H4 (cell line): ENCODE results near the gene PEAK3. TPM values are rescaled to one million over a fixed set of nuclear protein-coding genes. Genes with fewer than 3 reads are reported as not detected.

Source experiments
- DNase-seq: peaks from one replicate; pipeline ENCODE4 v3.0.0-alpha.2; 2015; ENCODE audit warnings: low spot score
- total RNA-seq: library from RNA; depleted of rRNA; stranded (reverse); fragments of >200 nt; shearing (Covaris generic); gene quantifications from 2 replicates; pipeline ENCODE4 v1.2.3, GENCODE V29; 2014

PEAK3 gene
- total RNA-seq, 1 experiment from 2014 or later: 0.06 TPM

DNA sequence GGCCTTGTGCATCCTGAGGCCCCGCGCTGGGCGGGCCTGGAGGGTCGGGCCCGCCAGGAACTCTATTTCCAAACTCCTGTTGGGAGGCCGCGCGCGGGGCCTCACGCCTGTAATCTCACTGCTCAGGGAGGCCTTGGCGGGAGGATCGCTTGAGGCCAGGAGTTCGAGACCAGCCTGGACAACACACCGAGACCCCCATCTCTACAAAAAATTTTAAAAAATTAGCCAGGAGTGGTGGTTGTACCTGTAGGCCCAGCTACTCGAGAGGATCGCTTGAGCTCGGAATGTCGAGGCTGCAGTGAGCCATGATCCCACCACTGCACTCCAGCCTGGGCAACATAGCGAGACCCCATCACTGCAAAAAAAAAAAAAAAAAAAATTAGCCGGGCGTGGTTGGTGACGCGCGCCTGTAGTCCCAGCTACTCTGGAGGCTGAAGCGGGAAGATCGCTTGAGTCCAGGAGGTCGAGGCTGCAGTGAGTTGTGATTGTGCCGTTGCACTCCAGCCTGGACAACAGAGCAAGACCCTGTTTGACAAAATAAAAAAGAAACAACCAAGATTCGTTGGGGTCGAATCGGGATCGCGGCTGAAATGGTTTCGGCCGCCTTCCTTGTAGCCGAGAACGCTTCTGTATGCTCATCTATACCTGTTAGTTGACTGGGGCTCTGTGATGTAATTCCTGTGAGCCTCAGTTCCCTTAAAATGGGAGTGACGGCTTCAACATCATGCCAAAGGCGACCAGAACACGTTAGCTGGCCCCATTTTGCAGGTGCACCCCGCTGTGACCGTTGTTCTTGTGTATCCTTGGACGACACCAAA is 44.7 kb downstream of the PEAK3 start:
- no peak for DNase-seq

DNA sequence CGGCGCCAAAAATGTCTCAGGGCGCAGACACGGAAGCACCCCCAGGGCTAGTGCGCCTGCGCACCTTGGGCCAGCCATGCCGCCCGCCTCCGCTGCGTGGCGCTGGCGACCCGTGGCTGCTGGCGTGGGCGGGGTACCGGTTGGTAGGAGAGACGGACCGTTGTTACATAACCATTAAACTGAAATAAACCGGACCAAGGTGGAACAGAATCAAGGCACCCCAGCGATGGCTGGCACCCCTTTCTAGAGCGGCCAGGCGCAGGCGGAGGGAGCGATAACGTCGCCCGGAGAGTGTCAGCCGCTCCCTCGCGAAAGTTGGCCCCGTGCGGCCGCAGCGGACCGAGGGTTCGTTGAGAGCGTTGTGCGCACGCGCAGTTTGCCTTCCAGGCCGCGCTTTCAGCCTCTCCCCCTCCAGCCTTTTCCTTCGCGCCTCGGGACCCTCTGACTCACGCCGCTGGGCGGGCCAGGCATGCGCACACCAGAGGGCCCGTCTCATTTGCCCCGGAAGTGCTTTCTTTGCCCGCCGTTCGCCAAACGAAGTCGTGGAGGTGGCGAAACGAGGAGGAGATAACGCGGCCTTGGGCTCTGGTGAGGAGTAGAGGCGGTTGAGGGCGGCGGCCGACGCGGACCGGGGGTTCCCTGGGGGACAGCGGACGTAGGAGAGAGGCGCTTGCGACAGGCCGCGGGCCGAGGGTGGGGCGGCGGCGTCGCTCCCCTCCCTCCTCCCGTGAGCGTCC is 45.5 kb downstream of the PEAK3 start, which contains the start of the genes PLEKHJ1 and SF3A2:
PLEKHJ1 (minus strand) TSS at position 16 of the 737 bp plus-strand sequence. CDS start 81 bp downstream, outside the sequence.
SF3A2 (plus strand) TSS at position 511 of the 737 bp plus-strand sequence. CDS start 6,595 bp downstream, outside the sequence.
- peak; percentile 97 for DNase-seq

DNA sequence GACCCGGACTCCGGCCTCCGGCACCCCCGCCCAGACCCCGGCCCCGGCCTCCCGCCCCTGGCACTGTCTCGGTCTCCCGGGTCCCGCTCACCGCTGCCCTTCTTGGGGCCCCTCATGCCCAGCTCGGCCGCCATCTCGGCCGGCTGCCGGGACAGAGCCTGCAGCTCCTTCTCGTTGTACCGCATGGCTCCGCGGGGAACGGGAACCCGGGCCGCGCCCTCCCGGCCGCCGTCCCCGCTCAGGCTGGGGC is 46.0 kb downstream of the PEAK3 start:
- DNase-seq: no peak

DNA sequence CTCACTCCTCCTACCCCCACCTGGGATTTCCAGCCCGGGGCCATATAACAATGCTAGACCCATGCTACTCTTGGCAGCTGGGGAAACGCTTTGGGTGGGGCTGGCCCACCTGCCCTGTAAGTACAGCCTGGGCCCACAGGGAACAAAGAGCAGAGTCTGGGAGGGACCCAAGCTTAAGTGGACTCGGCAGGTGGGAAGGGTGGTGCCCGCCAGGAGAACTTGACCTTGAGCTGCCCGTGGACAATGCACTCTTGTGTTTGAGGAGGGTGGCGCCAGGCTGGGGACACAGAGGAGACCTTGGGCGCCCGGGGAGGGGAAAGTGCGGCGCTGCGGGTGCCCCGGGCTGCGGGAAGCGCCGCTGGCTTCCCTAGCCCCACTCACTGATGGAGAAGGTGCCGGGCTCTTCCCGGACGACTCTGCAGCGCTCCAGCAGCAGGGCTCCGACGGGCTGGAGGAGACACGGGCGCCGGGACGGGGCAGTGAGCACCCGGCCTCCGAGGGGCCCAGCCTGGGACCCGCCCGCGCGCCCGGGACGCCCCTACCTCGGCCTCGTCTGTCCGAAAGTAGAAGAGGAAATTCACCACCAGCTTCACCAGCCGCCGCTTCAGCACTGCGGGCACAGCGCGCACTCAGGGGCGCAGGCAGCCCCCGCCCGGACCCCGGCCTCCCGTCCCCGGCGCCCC is 46.5 kb downstream of the PEAK3 start:
- no peak for DNase-seq

DNA sequence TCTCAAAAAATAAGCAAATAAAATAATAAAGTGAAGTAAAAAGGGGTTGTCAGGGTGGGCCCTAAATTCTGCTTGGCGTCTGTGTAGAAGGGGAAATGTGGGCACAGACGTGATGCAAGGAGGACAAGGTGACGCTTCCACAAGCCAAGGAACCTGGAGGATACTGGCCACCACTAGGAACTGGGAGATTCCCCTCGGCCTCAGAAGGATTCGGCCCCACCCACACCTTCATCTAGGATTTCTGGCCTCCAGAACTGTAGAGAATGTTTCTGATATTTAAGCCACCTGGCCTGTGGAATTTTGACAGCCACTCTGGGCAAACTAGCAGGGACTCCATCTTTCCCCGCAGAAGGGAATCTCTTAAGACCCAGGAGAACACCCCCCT is 47.0 kb downstream of the PEAK3 start:
- DNase-seq: no peak

DNA sequence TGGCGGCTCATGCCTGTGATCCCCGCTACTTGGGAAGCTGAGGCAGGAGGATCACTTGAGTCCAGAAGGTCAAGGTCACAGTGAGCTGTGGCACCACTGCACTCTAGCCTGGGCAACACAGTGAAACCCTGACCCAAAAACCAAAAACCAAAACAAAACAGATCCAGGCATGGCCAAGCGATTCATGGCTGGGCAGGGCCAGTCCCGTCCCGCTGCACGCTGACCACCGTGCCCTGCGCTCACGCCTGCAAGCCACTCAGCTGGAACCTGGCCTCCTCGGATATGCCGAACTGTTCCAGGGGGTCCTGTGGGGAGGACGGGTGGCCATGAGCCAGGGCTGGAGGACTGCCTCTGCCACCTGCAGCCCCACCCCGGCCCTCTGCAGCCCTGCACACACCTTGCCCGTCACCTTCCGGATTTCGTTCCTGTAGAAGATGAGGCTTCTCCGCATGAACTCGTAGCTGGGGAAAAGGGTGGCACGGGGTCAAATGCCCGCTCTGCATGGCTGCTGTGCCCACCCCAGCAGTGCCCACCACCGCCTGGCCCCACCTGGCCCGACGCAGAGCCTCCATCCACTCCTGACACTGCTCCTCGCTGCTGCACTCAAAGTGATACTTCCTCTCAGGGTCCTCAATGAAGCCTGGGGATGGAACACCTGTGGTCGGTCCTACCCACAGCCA is 48.2 kb downstream of the PEAK3 start:
- DNase-seq: no peak

DNA sequence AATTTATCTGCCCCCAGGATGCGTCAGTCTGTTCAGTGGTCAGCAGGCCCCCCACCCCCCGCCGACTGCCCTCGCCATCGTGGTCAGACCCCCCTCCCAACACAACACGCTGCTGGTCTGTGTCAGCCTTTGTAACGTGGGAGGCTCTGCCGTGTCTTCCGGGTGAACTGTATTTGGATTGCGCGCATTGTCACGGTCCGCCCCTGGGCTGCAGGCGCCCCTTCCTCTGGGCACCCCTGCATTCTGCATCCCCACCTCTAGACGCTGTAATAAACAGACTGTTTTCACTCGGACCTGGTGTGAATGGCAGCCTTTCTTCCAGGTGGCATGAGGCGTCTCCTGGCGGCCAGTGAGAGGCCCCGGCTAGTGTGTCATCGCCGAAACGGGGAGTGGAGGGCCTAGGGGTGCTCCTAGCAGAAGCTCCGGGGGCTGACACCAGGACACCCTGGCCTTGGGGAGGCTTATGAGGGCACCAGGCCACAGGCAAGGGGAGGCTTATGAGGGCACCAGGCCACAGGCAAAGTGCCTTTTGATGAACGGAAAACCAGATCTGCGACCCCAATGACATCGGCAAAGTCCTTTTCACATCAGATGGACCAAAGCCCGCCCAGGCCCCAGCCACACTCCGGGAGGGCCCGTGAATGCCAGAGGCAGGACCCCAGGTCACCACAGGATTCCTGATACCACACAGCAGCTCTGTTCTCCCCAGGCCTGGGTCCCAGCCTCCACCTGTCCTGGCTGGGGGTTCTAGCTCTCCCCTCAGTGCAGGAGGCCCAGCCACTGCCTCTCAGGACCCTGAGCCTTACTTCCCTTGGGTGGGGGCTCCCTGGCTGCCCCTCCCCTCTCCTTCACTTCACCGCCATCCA is 49.5 kb downstream of the PEAK3 start:
- DNase-seq: no peak

DNA sequence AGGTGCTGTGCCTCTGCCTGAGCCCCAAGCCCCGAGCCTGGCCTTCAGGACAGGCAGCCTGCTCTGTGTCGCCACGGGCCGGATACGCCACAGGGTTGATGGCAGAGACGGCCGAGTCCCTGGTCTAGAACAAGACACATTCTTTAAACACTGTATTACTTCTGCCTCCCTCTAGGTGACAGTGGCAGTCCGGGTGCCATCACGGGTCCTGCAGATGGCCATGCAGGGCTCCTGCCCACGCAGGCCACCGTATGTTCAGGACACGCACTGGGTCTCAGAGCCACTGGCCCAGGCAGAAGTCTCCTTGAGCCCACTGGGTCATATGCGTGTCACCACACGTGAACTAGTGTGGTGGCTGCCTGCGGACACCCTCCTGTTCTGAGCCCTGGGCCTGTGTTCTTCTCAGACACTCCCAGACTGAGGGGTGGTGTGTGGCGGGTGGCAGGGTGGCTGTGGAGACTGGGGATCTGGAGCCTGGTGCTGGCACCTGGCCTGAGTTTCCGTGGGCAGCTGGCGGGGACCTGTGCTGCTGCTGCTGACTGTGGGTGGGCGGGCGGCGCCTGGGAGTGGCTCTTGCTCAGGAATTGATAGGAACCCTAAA is 50.3 kb downstream of the PEAK3 start:
- DNase-seq: peak; percentile 21

DNA sequence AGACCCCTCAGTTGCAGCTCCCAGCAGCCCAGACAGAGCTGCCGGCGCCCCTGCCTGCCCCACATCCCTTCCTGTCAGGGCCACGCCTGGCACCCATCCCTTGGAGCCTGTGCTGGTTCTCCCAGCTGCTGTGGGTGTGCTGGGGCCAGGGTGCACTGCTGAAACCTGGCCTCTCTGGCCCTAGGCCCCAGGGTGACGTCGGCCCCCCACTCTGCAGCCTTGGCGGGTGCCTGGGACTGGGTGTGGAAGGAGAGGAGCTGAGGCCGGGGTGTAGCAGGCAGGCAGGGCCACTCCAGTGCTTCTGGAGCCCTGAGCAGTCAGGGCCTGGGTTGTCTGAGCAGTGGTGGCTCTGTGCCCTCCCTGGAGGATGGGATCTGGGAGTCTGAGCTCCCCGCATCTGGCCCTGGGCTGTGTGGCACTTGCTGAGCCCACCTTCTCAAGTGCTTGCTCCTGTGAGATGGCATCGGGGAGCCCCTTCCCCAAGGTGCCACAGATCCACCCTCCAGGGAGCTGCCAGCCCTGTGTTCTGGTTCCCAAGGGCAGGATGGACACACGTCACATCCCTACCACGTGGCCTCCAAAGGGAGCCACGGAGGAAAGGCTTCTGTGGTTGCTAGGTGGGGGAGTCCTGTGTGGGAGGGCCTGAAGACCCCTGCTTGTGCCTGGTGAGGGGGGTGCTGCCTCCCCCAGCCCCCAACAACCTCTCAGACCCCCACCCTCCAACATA is 51.0 kb downstream of the PEAK3 start:
- no peak for DNase-seq

DNA sequence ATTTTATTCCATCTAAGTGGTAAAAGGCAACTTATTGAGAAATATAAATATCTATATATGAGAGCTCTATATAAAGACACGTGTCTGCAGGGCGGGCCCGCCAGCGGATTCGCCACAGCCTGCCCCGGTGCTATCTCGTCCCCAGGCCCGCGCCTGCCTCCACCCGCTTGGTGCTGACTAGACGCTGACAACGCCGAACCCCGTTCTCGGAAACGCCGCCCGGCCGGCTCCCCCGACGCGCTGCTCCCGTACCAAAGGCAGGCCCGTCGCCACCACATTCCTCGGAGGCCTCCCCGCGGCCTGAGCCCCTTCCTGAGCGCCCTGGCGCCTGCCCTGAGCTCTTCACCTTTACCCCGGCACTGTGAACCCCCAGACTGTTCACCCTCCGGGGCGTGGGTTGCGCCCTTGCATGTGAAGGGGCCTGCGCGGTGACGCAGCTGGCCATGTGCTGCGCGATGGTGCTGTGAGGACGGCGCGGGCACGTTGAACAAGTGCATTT is 51.9 kb downstream of the PEAK3 start:
- DNase-seq: no peak

DNA sequence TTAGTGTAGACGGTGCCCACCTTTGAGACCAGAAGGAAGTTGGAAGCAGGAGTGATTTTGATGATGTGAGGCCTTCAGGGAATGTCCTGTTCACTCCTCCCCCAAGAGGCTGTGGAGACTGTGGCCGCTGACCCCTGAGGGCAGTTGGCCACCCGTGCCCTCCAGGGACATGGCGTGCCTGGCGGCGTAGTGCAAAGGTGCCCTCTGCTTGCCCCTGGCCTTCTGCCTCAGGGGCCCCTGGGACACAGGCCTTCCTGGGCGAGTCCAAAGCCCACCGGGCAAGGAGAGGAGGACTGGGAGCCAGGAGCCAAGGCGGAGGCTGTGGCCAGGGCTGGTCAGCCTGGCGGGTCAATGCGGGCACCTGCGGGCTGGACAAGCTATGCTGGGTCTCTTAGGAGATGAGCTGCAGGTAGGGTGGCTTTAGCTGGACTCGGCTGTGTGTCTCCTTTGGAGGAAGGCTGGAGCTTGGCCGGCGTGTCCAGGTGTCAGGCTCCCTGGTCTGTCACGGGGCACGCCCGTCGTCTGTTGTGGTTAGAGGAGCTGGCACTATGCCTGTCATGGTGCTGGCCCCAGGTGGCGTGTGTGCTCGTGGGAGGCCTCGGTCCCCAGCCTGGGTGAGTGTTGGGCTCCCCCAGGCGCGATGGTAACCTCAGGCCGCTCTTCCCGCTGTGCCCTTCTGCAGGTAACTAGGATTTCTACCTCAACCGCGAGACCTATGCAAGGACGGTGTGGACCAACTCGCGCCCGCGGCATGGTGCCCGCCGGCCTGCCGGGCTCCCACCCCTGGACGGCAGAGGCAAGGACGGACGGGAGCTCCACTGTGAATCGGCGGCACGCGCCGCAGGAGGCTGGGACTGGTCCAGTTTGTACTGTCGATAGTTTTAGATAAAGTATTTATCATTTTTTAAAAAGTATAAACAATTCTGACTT is 52.6 kb downstream of the PEAK3 start:
- no peak for DNase-seq

DNA sequence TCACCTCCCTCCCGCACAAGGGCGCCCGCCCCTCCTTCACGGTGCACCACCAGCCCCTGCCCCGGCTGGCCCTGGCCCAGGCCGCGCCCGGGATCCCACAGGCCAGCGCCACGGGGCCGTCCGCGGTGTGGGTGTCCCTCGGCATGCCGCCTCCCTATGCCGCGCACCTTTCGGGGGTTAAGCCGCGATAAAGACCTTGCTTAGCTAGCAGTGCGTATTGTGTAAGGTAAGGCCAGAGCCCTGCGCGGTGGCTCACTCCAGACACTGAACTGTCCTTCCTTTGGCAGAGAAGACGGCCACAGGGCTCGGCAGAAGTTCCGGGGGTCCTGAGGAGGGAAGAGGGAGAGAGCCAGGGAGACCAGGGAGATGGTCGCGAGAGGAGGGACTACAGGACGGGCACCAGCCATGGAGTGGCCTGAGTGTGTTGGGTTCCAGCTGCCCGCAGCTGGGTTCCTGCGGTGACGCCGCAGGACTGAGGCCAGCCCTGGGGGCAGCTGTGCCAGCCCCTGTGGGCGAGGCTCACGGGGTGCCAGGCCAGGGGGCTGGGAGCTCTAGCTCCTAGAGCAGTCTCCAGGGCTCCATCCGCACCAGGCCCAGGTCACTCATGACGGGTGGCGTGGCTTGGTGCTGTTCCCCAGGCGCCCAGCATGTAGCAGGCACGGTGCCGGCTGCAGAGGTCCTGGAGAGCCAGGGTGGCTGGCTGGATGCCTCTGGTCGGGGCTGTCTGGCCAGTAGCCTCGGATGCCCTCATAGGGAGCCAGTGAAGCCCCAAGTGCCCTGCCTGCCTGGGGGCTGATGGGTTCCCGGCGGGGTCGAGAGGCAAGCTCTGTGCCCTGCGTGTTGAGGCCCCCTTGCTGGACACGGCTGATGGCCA is 53.6 kb downstream of the PEAK3 start:
- DNase-seq: no peak

DNA sequence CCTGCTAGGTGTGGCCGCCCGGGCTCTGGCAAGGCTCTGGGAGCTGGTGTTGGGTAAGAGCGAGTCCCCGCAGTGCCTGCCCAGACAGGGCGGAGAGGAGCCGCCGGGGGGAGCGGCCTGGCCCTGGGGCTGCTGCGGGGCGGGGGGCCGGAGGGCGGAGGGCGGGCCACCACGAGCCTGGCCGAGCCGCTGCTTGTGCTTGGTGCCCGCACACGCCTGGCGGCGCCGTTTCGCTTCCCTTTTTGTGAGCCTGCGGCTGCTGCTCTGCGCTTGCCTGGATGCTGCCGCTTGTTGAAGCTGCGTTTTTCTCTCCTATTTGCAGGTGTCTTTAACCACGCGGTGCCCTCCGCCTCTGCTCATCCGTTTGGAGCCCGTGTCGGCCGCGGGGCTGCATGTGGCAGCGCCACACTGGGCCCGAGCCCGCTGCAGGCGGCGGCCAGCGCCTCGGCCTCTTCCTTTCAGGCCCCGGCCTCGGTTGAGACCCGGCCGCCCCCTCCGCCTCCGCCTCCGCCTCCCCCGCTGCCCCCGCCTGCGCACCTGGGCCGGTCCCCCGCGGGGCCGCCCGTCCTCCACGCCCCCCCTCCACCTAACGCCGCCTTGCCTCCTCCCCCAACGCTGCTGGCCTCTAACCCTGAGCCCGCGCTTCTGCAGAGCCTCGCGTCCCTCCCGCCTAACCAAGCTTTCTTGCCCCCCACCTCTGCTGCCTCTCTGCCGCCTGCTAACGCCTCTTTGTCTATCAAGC is 54.4 kb downstream of the PEAK3 start:
- no peak for DNase-seq

DNA sequence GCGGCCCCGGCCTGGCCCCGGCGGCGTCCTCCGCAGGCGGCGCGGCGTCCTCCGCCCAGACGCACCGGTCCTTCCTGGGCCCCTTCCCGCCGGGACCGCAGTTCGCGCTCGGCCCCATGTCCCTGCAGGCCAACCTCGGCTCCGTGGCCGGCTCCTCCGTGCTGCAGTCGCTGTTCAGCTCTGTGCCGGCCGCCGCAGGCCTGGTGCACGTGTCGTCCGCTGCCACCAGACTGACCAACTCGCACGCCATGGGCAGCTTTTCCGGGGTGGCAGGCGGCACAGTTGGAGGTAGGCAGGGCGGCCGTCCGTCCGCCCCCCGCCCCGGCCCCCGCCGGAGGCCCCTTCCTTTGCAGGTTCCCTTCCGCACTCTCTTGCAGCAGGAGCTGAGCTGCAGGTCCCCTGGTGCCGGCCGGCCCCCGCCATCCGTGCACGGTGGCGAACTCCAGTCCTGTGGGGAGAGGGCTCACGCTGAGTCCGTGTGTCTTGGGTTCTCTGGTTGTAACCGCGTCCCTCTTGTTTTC is 55.1 kb downstream of the PEAK3 start:
- no peak for DNase-seq

DNA sequence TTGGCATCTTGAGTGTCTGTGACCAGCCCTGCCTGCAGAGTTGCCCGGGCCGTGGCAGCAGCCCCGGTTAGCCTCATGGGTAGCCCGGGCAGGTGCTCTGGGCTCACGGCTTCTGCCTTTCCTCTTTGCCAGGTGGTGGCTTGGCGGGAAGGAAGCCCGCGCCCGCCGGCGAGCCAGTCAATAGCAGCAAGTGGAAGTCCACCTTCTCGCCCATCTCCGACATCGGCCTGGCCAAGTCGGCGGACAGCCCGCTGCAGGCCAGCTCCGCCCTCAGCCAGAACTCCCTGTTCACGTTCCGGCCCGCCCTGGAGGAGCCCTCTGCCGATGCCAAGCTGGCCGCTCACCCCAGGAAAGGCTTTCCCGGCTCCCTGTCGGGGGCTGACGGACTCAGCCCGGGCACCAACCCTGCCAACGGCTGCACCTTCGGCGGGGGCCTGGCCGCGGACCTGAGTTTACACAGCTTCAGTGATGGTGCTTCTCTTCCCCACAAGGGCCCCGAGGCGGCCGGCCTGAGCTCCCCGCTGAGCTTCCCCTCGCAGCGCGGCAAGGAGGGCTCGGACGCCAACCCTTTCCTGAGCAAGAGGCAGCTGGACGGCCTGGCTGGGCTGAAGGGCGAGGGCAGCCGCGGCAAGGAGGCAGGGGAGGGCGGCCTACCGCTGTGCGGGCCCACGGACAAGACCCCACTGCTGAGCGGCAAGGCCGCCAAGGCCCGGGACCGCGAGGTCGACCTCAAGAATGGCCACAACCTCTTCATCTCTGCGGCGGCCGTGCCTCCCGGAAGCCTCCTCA is 55.7 kb downstream of the PEAK3 start:
- no peak for DNase-seq
